ENCODE data around the gene RAP1GAP2.
"Not testable (repeated sequence)": the region's sequence is repeated elsewhere in the genome, so short reads cannot be mapped to it uniquely, and the experiment has no call there.

RAP1GAP2 gene

GRCh38 chr17:3048727-3049471 is 252.7 kb downstream of the RAP1GAP2 start:
- H3K79me2 ChIP-seq (ENCODE audit: insufficient read depth, low read length), result no peaks in the 10 kb centered on the region
- H4K20me1 ChIP-seq (ENCODE audit: insufficient read depth, low read length), result no peaks in the 10 kb centered on the region
- H2AFZ ChIP-seq (ENCODE audit: low read length), result no peak overlapping the region
- no peak overlapping the region for H3K27ac ChIP-seq (ENCODE audit: low read depth, low read length, poor library complexity, severe bottlenecking)
- H3K9me2 ChIP-seq (ENCODE audit: low read depth, low read length), result no peaks in the 10 kb centered on the region
- no peak overlapping the region for H3K9ac ChIP-seq (ENCODE audit: low read length)
- TF ChIP-seq CTCF (IDR thresholded peaks at IDR 0.05; ENCODE audit: low read length) (no peak), EZH2 (IDR thresholded peaks at IDR 0.05; ENCODE audit: borderline replicate concordance, low read length) (no peak)
- H3K36me3 ChIP-seq (ENCODE audit: insufficient read depth, low read length), result no peaks in the 10 kb centered on the region
- H3K4me1 ChIP-seq (ENCODE audit: insufficient read depth, low read length, severe bottlenecking), result no peaks in the 10 kb centered on the region
- no peak overlapping the region for H3K4me2 ChIP-seq (ENCODE audit: low read length)
- H3F3A ChIP-seq (ENCODE audit: insufficient read depth, low read length), result no peaks in the 10 kb centered on the region
- no peaks in the 10 kb centered on the region; the same call in 1 of the 2 replicates for H3K27me3 ChIP-seq (ENCODE audit: insufficient read depth, low read length)
- H3K9me3 ChIP-seq (ENCODE audit: low read length), result no peaks in the 10 kb centered on the region
- no peak overlapping the region for H3K4me3 ChIP-seq (ENCODE audit: low read depth, low read length, poor library complexity, severe bottlenecking)

GRCh38 chr17:3049705-3050295 is 253.6 kb downstream of the RAP1GAP2 start:
- H3K27me3 ChIP-seq (ENCODE audit: insufficient read depth, low read length), result no peaks in the 10 kb centered on the region; the same call in 1 of the 2 replicates
- no peak overlapping the region for H3K27ac ChIP-seq (ENCODE audit: low read depth, low read length, poor library complexity, severe bottlenecking)
- H3K4me2 ChIP-seq (ENCODE audit: low read length), result no peak overlapping the region
- no peak overlapping the region for H3K4me3 ChIP-seq (ENCODE audit: low read depth, low read length, poor library complexity, severe bottlenecking)
- no peaks in the 10 kb centered on the region for H3K9me3 ChIP-seq (ENCODE audit: low read length)
- no peak overlapping the region for H3K9ac ChIP-seq (ENCODE audit: low read length)
- no peak overlapping the region for H2AFZ ChIP-seq (ENCODE audit: low read length)
- H3K9me2 ChIP-seq (ENCODE audit: low read depth, low read length), result no peaks in the 10 kb centered on the region
- H3F3A ChIP-seq (ENCODE audit: insufficient read depth, low read length), result no peaks in the 10 kb centered on the region
- TF ChIP-seq EZH2 (IDR thresholded peaks at IDR 0.05; ENCODE audit: borderline replicate concordance, low read length) (no peak), CTCF (IDR thresholded peaks at IDR 0.05; ENCODE audit: low read length) (no peak)
- no peaks in the 10 kb centered on the region for H3K79me2 ChIP-seq (ENCODE audit: insufficient read depth, low read length)
- no peaks in the 10 kb centered on the region for H4K20me1 ChIP-seq (ENCODE audit: insufficient read depth, low read length)
- H3K4me1 ChIP-seq (ENCODE audit: insufficient read depth, low read length, severe bottlenecking), result no peaks in the 10 kb centered on the region
- no peaks in the 10 kb centered on the region for H3K36me3 ChIP-seq (ENCODE audit: insufficient read depth, low read length)

- not testable (repeated sequence) for H3K27me3 ChIP-seq (ENCODE audit: insufficient read depth, low read length); H2AFZ ChIP-seq (ENCODE audit: low read length)
These were observed 258.6 kb downstream of the RAP1GAP2 start for GRCh38 chr17:3054868-3055267.

GRCh38 chr17:3062824-3063377 is 266.7 kb downstream of the RAP1GAP2 start:
- not testable (repeated sequence) for H3K79me2 ChIP-seq (ENCODE audit: insufficient read depth, low read length); H3K9ac ChIP-seq (ENCODE audit: low read length)

More at GRCh38 chr17:3054868-3055267, 258.6 kb downstream of the RAP1GAP2 start:
- H3K9ac ChIP-seq (ENCODE audit: low read length); H3K27ac ChIP-seq (ENCODE audit: low read depth, low read length, poor library complexity, severe bottlenecking); H3K9me2 ChIP-seq (ENCODE audit: low read depth, low read length); H3K9me3 ChIP-seq (ENCODE audit: low read length); H3K4me2 ChIP-seq (ENCODE audit: low read length); H3K4me3 ChIP-seq (ENCODE audit: low read depth, low read length, poor library complexity, severe bottlenecking); H4K20me1 ChIP-seq (ENCODE audit: insufficient read depth, low read length); H3K4me1 ChIP-seq (ENCODE audit: insufficient read depth, low read length, severe bottlenecking); H3K36me3 ChIP-seq (ENCODE audit: insufficient read depth, low read length); H3K79me2 ChIP-seq (ENCODE audit: insufficient read depth, low read length); H3F3A ChIP-seq (ENCODE audit: insufficient read depth, low read length): not testable (repeated sequence)

GRCh38 chr17:3063507-3063906 is 267.3 kb downstream of the RAP1GAP2 start, which contains the start of gene OR1D5:
Gene OR1D5, minus strand, starts transcription at chr17:3063607. Its CDS starts 0 bp downstream, at chr17:3063607.
- H3K79me2 ChIP-seq (ENCODE audit: insufficient read depth, low read length); H3F3A ChIP-seq (ENCODE audit: insufficient read depth, low read length); H3K4me3 ChIP-seq (ENCODE audit: low read depth, low read length, poor library complexity, severe bottlenecking); H3K4me1 ChIP-seq (ENCODE audit: insufficient read depth, low read length, severe bottlenecking); H3K4me2 ChIP-seq (ENCODE audit: low read length); H4K20me1 ChIP-seq (ENCODE audit: insufficient read depth, low read length); H3K36me3 ChIP-seq (ENCODE audit: insufficient read depth, low read length); H3K27me3 ChIP-seq (ENCODE audit: insufficient read depth, low read length); H3K27ac ChIP-seq (ENCODE audit: low read depth, low read length, poor library complexity, severe bottlenecking); H3K9me2 ChIP-seq (ENCODE audit: low read depth, low read length); H3K9ac ChIP-seq (ENCODE audit: low read length); H2AFZ ChIP-seq (ENCODE audit: low read length); H3K9me3 ChIP-seq (ENCODE audit: low read length): not testable (repeated sequence)

More at GRCh38 chr17:3062824-3063377, 266.7 kb downstream of the RAP1GAP2 start:
- H3K4me2 ChIP-seq (ENCODE audit: low read length); H3K4me1 ChIP-seq (ENCODE audit: insufficient read depth, low read length, severe bottlenecking); H4K20me1 ChIP-seq (ENCODE audit: insufficient read depth, low read length); H3F3A ChIP-seq (ENCODE audit: insufficient read depth, low read length); H3K27ac ChIP-seq (ENCODE audit: low read depth, low read length, poor library complexity, severe bottlenecking); H3K36me3 ChIP-seq (ENCODE audit: insufficient read depth, low read length); H2AFZ ChIP-seq (ENCODE audit: low read length); H3K9me3 ChIP-seq (ENCODE audit: low read length); H3K4me3 ChIP-seq (ENCODE audit: low read depth, low read length, poor library complexity, severe bottlenecking); H3K27me3 ChIP-seq (ENCODE audit: insufficient read depth, low read length); H3K9me2 ChIP-seq (ENCODE audit: low read depth, low read length): not testable (repeated sequence)

- not testable (repeated sequence) for H3K4me3 ChIP-seq (ENCODE audit: low read depth, low read length, poor library complexity, severe bottlenecking); H3K9ac ChIP-seq (ENCODE audit: low read length); H3K4me1 ChIP-seq (ENCODE audit: insufficient read depth, low read length, severe bottlenecking); H2AFZ ChIP-seq (ENCODE audit: low read length); H3K9me3 ChIP-seq (ENCODE audit: low read length); H3F3A ChIP-seq (ENCODE audit: insufficient read depth, low read length); H3K79me2 ChIP-seq (ENCODE audit: insufficient read depth, low read length); H3K27me3 ChIP-seq (ENCODE audit: insufficient read depth, low read length); H4K20me1 ChIP-seq (ENCODE audit: insufficient read depth, low read length); H3K36me3 ChIP-seq (ENCODE audit: insufficient read depth, low read length); H3K9me2 ChIP-seq (ENCODE audit: low read depth, low read length); H3K4me2 ChIP-seq (ENCODE audit: low read length); H3K27ac ChIP-seq (ENCODE audit: low read depth, low read length, poor library complexity, severe bottlenecking)
These were observed 269.0 kb downstream of the RAP1GAP2 start for GRCh38 chr17:3065192-3065591.

Measured in OCI-LY1 (cell line).